SK-N-SH (cell line): ENCODE data around the gene AFAP1. TPM values are rescaled to one million over a fixed set of nuclear protein-coding genes. Genes with fewer than 3 reads are reported as not detected.

Experiments
- CTCF ChIA-PET: fragments of 300-600, 350-600 bp; formaldehyde crosslinking; extraction: SDS; loops from one replicate; lab custom pipeline; 2021; lab: Yijun Ruan, JAX
- POLR2A ChIA-PET: fragments of 350-600 bp; sonication (Branson Sonifier 250); formaldehyde crosslinking; extraction: SDS; loops from one replicate; lab custom pipeline; 2020; ENCODE audit warnings: antibody characterized with exemption, inconsistent platforms; lab: Yijun Ruan, JAX
- DNase-seq: peaks from one replicate; pipeline ENCODE4 v3.0.0; 2012
- H2AFZ ChIP-seq: fragments of 200-600 bp; sonication (generic); 2 replicates; pipeline ENCODE4 v1.8.1; 2016; ENCODE audit warnings: antibody characterized with exemption, mild to moderate bottlenecking, low read depth
- H3F3A ChIP-seq: fragments of 200-600 bp; sonication (generic); replicated peaks from 2 replicates; pipeline ENCODE3; 2016; ENCODE audit warnings: antibody characterized with exemption, mild to moderate bottlenecking; ENCODE audit not compliant: insufficient read depth
- H3K27ac ChIP-seq, 2 experiments: fragments of 200-500 bp in 1 of 2; fragments of 200-600 bp in 1 of 2; sonication (Bioruptor generic) in 1 of 2; sonication (generic), shearing (Covaris generic) in 1 of 2; 2 replicates each; pipeline versions ENCODE4 v1.5.1 to v1.6.1; 2014 to 2016; ENCODE audit warnings: low read depth in 2 of 2, inconsistent platforms in 1 of 2, low read length in 1 of 2, mild to moderate bottlenecking in 1 of 2, mixed read lengths in 1 of 2
- H3K27me3 ChIP-seq: fragments of 200-600 bp; sonication (generic), shearing (Covaris generic); 2 replicates; pipeline ENCODE4 v1.6.1; 2016; ENCODE audit warnings: mixed run types; ENCODE audit not compliant: insufficient read depth
- H3K36me3 ChIP-seq, 2 experiments: fragments of 200-500 bp in 1 of 2; fragments of 200-600 bp in 1 of 2; sonication (Bioruptor generic) in 1 of 2; sonication (generic) in 1 of 2; replicated peaks in 1 of 2; 2 replicates each; pipeline versions ENCODE3 to v1.5.1; 2014 to 2016; ENCODE audit warnings: low read length in 1 of 2, mild to moderate bottlenecking in 1 of 2; ENCODE audit not compliant: insufficient read depth in 2 of 2, control insufficient read depth in 1 of 2
- H3K4me1 ChIP-seq, 2 experiments: fragments of 200-500 bp in 1 of 2; fragments of 200-600 bp in 1 of 2; sonication (Bioruptor generic) in 1 of 2; sonication (generic), shearing (Covaris generic) in 1 of 2; 2 replicates each; pipeline versions ENCODE4 v1.5.1 to v1.6.1; 2014 to 2016; ENCODE audit warnings: low read depth in 1 of 2, low read length in 1 of 2, mixed run types in 1 of 2; ENCODE audit not compliant: insufficient read depth in 2 of 2, control insufficient read depth in 1 of 2
- H3K4me2 ChIP-seq: fragments of 200-600 bp; sonication (generic), shearing (Covaris generic); 2 replicates; pipeline ENCODE4 v1.6.1; 2017; ENCODE audit warnings: mixed run types
- H3K4me3 ChIP-seq, 2 experiments: fragments of 200-500 bp in 1 of 2; fragments of 200-600 bp in 1 of 2; sonication (Bioruptor generic) in 1 of 2; sonication (generic), shearing (Covaris generic) in 1 of 2; 2 replicates each; pipeline versions ENCODE4 v1.5.1 to v1.8.1; 2014 to 2016; ENCODE audit warnings: low read depth in 2 of 2, inconsistent platforms in 1 of 2, low read length in 1 of 2, mild to moderate bottlenecking in 1 of 2, mixed read lengths in 1 of 2, moderate library complexity in 1 of 2
- H3K79me2 ChIP-seq: fragments of 200-600 bp; sonication (generic); 2 replicates; pipeline ENCODE4 v1.8.1; 2017; ENCODE audit warnings: mild to moderate bottlenecking; ENCODE audit not compliant: insufficient read depth
- H3K9ac ChIP-seq: fragments of 200-600 bp; sonication (generic); 2 replicates; pipeline ENCODE4 v1.6.1; 2017; ENCODE audit warnings: mixed run types
- H3K9me2 ChIP-seq: fragments of 200-600 bp; sonication (generic); 2 replicates; pipeline ENCODE4 v1.6.1; 2017; ENCODE audit warnings: mixed run types
- H3K9me3 ChIP-seq: fragments of 200-600 bp; sonication (generic); 2 replicates; pipeline ENCODE4 v1.6.1; 2017; ENCODE audit warnings: mixed run types, mild to moderate bottlenecking, moderate library complexity
- H4K20me1 ChIP-seq: fragments of 200-600 bp; sonication (generic); 2 replicates; pipeline ENCODE4 v1.6.1; 2017; ENCODE audit warnings: mild to moderate bottlenecking, mixed run types; ENCODE audit not compliant: insufficient read depth
- EP300 ChIP-seq, 2 experiments: IDR thresholded peaks; 2 replicates each; pipeline versions ENCODE4 v1.4.0 to v1.6.1; 2012; ENCODE audit warnings: borderline replicate concordance in 1 of 2, low read depth in 1 of 2, low read length in 1 of 2
- FOSL2 ChIP-seq: IDR thresholded peaks from 2 replicates; pipeline ENCODE4 v1.4.0; 2012; ENCODE audit warnings: low read depth, mild to moderate bottlenecking, moderate library complexity, borderline replicate concordance
- FOXJ3 ChIP-seq: sonication (generic); formaldehyde crosslinking; IDR thresholded peaks from 2 replicates; pipeline ENCODE4 v1.5.1; 2020; ENCODE audit warnings: mild to moderate bottlenecking, missing genetic modification reagents
- GATA2 ChIP-seq: sonication (generic); formaldehyde crosslinking; IDR thresholded peaks from 2 replicates; pipeline ENCODE4 v1.5.0; 2020; ENCODE audit warnings: mild to moderate bottlenecking, missing genetic modification reagents
- MXI1 ChIP-seq: IDR thresholded peaks from 2 replicates; pipeline ENCODE4 v1.6.1; 2012; ENCODE audit warnings: mild to moderate bottlenecking, low read depth, low read length, improper control_type of control experiment
- NFIC ChIP-seq: IDR thresholded peaks from 2 replicates; pipeline ENCODE4 v1.4.0; 2012; ENCODE audit warnings: borderline replicate concordance
- POLR2AphosphoS5 ChIP-seq: IDR thresholded peaks from 2 replicates; pipeline ENCODE4 v1.6.1; 2012; ENCODE audit warnings: low read depth, low read length
- RAD21 ChIP-seq: IDR thresholded peaks from 2 replicates; pipeline ENCODE4 v1.6.1; 2012; ENCODE audit warnings: mild to moderate bottlenecking, low read length
- RFX5 ChIP-seq: IDR thresholded peaks from 2 replicates; pipeline ENCODE4 v1.6.1; 2012; ENCODE audit warnings: mild to moderate bottlenecking, improper control_type of control experiment, low read length
- SIN3A ChIP-seq: IDR thresholded peaks from 2 replicates; pipeline ENCODE4 v1.6.1; 2012; ENCODE audit warnings: low read depth, mild to moderate bottlenecking, low read length, moderate library complexity, borderline replicate concordance
- SMC3 ChIP-seq: IDR thresholded peaks from 2 replicates; pipeline ENCODE4 v1.6.1; 2012; ENCODE audit warnings: low read depth, low read length, improper control_type of control experiment
- TAF1 ChIP-seq: IDR thresholded peaks from 2 replicates; pipeline ENCODE4 v1.6.1; 2012; ENCODE audit warnings: low read depth, mild to moderate bottlenecking, low read length, moderate library complexity, borderline replicate concordance
- TCF12 ChIP-seq: IDR thresholded peaks from 2 replicates; pipeline ENCODE4 v1.4.0; 2012
- TEAD4 ChIP-seq: IDR thresholded peaks from 2 replicates; pipeline ENCODE4 v1.4.0; 2012; ENCODE audit warnings: mild to moderate bottlenecking, borderline replicate concordance; ENCODE audit not compliant: insufficient read depth
- WGBS: methylation state at CpG from one replicate; pipeline ENCODE4 v1.1.6; 2017; ENCODE audit warnings: low lambda C conversion rate; 5-methylcytosine and 5-hydroxymethylcytosine counted together
- polyA plus RNA-seq, 3 experiments: library from polyadenylated mRNA; depleted of rRNA; stranded (reverse); fragments of >200 nt; gene quantifications; 2 replicates each; pipeline ENCODE4 v1.2.3, GENCODE V29; 2012
- TF ChIP-seq, protein P1 (sequence below): IDR thresholded peaks from 2 replicates; pipeline ENCODE4; 2012
- TF ChIP-seq, protein P2 (sequence below): fragments of 150-350 bp; IDR thresholded peaks from 2 replicates; pipeline ENCODE4 v1.6.1; 2016; ENCODE audit warnings: mild to moderate bottlenecking, low read depth, low read length
- TF ChIP-seq, protein P3 (sequence below): fragments of 150-350 bp; IDR thresholded peaks from 2 replicates; pipeline ENCODE4 v1.6.1; 2017; ENCODE audit warnings: antibody characterized with exemption, low read length, low read depth, borderline replicate concordance
- TF ChIP-seq, protein P4 (sequence below): fragments of 200-600 bp; sonication (generic); IDR thresholded peaks from 2 replicates; pipeline ENCODE4 v1.6.1; 2017; ENCODE audit warnings: antibody characterized with exemption, mild to moderate bottlenecking, moderate library complexity
- TF ChIP-seq, protein P5 (sequence below): IDR thresholded peaks from 2 replicates; pipeline ENCODE4 v1.4.0; 2012; ENCODE audit warnings: low read depth, borderline replicate concordance

AFAP1 gene
- polyA plus RNA-seq, 1 of the 3 experiments (the other 2 are of a cell fraction), result 67.9 TPM

- DNase-seq, result no peak
- Histone ChIP-seq H3K36me3 (no peaks in the 10 kb centered on the region), H3K27me3 (no peaks in the 10 kb centered on the region), H3K4me3 (no peak overlapping the region), H3K4me1 (no peaks in the 10 kb centered on the region), H4K20me1 (no peaks in the 10 kb centered on the region), H3K27ac (no peak overlapping the region), H3K9me2 (no peaks in the 10 kb centered on the region), H3F3A (no peaks in the 10 kb centered on the region), H3K79me2 (no peaks in the 10 kb centered on the region), H3K9ac (no peak overlapping the region), H3K9me3 (no peaks in the 10 kb centered on the region), H2AFZ (no peak overlapping the region), H3K4me2 (no peak overlapping the region)
- ChIA-PET POLR2A (no interaction called here), CTCF (interaction anchor here (1.4 kb wide), 1 partner anchor 37 kb away, joined by 3 read pairs; no protein-coding TSS in a partner anchor)
- 96% methylated on average over 20 of the region's 20 CpGs for WGBS
- TF ChIP-seq TAF1 (no peak), TEAD4 (no peak), GATA2 (CRISPR knock-in tag) (no peak)
- TF ChIP-seq, protein P1, sequence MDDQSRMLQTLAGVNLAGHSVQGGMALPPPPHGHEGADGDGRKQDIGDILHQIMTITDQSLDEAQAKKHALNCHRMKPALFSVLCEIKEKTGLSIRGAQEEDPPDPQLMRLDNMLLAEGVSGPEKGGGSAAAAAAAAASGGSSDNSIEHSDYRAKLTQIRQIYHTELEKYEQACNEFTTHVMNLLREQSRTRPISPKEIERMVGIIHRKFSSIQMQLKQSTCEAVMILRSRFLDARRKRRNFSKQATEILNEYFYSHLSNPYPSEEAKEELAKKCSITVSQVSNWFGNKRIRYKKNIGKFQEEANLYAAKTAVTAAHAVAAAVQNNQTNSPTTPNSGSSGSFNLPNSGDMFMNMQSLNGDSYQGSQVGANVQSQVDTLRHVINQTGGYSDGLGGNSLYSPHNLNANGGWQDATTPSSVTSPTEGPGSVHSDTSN, result no peak
- TF ChIP-seq, all 33 proteins: peak for 0
Observed at GRCh38 chr4:7714176-7714575, 225.5 kb downstream of the AFAP1 start.

DNA sequence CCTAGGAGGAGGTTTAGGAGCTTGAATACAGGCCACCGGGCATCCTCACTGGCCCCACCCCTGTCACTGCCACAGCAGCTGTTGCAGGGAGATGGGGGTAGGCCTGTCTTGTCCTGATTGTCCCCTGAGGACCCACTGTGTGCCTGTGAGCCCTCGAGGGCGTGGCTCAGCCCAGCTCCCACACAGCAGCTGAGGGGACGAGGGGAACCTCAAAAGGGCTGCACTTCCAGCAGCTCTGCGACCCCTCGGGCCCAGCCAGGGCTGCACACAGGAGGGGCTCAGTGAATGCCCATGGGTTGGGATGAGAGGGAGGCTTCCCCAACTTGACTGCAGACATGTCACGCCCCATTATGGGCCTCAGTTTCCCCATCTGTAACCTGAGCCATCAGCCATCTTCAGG, 225.9 kb downstream of the AFAP1 start:
- Histone ChIP-seq H4K20me1 (no peaks in the 10 kb centered on the region), H3K9me2 (no peaks in the 10 kb centered on the region), H3K27ac (no peak overlapping the region), H3K79me2 (no peaks in the 10 kb centered on the region), H3K36me3 (no peaks in the 10 kb centered on the region), H3K27me3 (no peaks in the 10 kb centered on the region), H3K9ac (no peak overlapping the region), H2AFZ (no peak overlapping the region), H3K4me2 (no peak overlapping the region), H3K4me1 (no peaks in the 10 kb centered on the region), H3K9me3 (no peaks in the 10 kb centered on the region), H3F3A (no peaks in the 10 kb centered on the region), H3K4me3 (no peak overlapping the region)
- ChIA-PET CTCF (interaction anchor here (1.4 kb wide), 1 partner anchor 36 kb away, joined by 3 read pairs; no protein-coding TSS in a partner anchor), POLR2A (no interaction called here)
- no peak for DNase-seq
- 90% methylated on average over 2 of the region's 7 CpGs for WGBS
- TF ChIP-seq, protein P2, sequence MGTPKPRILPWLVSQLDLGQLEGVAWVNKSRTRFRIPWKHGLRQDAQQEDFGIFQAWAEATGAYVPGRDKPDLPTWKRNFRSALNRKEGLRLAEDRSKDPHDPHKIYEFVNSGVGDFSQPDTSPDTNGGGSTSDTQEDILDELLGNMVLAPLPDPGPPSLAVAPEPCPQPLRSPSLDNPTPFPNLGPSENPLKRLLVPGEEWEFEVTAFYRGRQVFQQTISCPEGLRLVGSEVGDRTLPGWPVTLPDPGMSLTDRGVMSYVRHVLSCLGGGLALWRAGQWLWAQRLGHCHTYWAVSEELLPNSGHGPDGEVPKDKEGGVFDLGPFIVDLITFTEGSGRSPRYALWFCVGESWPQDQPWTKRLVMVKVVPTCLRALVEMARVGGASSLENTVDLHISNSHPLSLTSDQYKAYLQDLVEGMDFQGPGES, result no peak
- TF ChIP-seq NFIC (no peak), GATA2 (CRISPR knock-in tag) (no peak), EP300 (IDR thresholded peaks at IDR 0.05; ENCODE audit: borderline replicate concordance in 1 of 2, low read depth in 1 of 2, low read length in 1 of 2) (no peak), FOXJ3 (CRISPR knock-in tag) (no peak), MXI1 (no peak), SIN3A (no peak), SMC3 (no peak), FOSL2 (no peak), RFX5 (no peak), TAF1 (no peak), TCF12 (no peak), RAD21 (no peak), POLR2AphosphoS5 (no peak)
- TF ChIP-seq, protein P3, sequence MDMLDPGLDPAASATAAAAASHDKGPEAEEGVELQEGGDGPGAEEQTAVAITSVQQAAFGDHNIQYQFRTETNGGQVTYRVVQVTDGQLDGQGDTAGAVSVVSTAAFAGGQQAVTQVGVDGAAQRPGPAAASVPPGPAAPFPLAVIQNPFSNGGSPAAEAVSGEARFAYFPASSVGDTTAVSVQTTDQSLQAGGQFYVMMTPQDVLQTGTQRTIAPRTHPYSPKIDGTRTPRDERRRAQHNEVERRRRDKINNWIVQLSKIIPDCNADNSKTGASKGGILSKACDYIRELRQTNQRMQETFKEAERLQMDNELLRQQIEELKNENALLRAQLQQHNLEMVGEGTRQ, result no peak
- TF ChIP-seq, protein P4, sequence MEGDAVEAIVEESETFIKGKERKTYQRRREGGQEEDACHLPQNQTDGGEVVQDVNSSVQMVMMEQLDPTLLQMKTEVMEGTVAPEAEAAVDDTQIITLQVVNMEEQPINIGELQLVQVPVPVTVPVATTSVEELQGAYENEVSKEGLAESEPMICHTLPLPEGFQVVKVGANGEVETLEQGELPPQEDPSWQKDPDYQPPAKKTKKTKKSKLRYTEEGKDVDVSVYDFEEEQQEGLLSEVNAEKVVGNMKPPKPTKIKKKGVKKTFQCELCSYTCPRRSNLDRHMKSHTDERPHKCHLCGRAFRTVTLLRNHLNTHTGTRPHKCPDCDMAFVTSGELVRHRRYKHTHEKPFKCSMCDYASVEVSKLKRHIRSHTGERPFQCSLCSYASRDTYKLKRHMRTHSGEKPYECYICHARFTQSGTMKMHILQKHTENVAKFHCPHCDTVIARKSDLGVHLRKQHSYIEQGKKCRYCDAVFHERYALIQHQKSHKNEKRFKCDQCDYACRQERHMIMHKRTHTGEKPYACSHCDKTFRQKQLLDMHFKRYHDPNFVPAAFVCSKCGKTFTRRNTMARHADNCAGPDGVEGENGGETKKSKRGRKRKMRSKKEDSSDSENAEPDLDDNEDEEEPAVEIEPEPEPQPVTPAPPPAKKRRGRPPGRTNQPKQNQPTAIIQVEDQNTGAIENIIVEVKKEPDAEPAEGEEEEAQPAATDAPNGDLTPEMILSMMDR, result no peak
- TF ChIP-seq, protein P5, sequence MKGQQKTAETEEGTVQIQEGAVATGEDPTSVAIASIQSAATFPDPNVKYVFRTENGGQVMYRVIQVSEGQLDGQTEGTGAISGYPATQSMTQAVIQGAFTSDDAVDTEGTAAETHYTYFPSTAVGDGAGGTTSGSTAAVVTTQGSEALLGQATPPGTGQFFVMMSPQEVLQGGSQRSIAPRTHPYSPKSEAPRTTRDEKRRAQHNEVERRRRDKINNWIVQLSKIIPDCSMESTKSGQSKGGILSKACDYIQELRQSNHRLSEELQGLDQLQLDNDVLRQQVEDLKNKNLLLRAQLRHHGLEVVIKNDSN, result no peak
